NCI-H2081 treated with DMSO at 0.1 percent for 48 hours (cell line): ENCODE results near the gene SLC16A12.

Experiments
- DNase-seq: peaks from one replicate; lab custom pipeline; 2025; lab: John Stamatoyannopoulos, UW

SLC16A12 gene, protein sequence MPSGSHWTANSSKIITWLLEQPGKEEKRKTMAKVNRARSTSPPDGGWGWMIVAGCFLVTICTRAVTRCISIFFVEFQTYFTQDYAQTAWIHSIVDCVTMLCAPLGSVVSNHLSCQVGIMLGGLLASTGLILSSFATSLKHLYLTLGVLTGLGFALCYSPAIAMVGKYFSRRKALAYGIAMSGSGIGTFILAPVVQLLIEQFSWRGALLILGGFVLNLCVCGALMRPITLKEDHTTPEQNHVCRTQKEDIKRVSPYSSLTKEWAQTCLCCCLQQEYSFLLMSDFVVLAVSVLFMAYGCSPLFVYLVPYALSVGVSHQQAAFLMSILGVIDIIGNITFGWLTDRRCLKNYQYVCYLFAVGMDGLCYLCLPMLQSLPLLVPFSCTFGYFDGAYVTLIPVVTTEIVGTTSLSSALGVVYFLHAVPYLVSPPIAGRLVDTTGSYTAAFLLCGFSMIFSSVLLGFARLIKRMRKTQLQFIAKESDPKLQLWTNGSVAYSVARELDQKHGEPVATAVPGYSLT

DNA sequence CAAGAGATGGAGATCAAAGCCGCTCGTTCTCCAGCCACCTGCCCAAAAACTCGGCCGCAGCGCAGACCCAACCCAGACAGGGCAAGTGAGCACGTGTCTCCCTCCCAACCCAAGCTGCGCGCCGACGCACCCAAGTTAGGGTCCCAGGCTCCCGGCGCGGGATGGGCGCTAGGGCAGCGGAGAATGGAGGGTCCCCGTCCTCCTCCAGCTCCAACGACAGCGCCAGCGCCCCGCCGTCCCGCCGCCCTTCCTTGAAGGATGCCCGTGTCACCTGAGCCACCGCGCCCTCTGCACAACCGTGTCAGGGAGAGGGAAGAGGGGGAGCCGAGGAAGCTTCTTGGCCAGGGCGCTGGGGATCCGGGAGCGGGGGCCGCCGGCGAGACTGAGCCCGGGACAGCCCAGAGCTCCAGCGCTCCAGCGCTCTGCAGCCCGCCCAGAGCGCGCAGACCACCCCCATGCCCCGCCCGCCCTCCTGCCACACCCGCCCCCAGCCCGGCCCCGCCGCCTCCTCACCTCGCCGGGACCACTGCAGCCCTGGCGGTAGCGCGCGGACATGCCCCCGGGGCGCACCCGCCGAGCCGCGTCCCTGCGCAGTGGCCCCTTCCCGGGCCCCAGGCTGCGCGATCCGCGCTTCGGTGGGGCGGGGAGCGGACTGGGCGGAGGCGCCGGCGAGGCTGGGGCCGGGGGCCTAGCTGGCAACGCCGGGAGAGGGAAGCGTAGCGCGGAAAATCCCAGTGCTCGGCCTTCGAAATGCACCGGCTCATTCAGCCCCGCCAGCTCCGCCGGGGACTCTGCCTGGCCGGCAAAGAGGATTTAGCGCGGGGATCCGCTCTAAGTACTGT lies at the start of gene SLC16A12:
TSS of gene SLC16A12 (minus strand) at position 424 of the 842 bp plus-strand sequence. CDS start 73,016 bp downstream, outside the sequence.
- DNase-seq, result no peak

DNA sequence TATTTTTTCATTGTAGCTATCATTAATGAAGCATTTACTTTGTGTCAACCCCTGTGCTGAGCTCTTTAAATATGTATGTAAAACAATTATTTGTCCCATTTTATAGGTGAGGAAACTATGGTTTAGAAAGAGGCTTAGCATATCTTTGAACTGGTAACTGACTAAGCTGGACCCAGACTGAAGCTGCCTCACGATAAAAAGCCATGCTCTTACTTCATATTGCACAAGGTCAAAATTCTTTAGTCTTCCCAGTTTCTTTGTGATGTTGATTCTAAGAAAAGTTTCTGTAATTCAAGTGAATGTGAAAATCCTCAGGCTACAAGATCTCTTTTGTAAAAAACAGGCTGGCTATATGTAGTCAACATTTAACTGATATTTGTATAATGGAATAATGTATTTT lies 46.6 kb upstream of the SLC16A12 start:
- DNase-seq, result no peak

DNA sequence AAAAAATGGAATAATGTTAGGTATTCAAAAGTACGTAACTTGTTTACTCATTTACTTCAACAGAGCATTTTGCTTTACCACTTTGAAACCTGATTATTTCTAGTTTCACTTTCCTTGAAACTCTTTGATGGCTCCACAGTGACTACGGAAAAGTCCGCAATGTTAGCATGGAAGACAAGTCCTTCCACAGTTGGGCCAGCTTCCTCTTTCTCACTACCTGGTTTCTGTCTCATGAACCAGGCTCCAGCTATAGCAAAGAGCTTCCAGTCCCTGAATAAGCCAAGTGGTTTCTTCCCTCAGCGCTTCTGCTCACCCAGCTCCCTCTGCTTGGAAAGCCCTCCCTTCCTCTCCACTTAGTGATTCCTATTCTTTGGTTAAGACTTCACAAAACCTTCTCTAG lies 44.8 kb upstream of the SLC16A12 start:
- DNase-seq, result no peak

DNA sequence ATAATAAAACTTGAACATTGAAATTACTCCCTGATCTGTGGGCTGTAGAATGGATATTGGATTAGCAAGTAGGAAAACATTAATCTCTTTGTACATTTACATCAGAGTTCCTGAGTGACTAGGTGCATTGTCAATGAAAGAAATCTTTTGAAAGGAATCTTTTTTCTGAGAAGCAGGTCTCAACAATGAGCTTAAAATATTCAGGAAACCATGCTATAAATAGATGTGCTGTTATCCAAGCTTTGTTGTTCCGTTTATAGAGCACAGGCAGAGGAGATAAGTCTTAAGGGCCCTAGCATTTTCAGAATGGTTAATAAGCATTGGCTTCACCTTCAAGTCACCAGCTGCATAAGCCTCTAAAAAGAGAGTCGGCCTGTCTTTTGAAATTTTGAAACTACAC lies 41.3 kb upstream of the SLC16A12 start:
- no peak for DNase-seq

DNA sequence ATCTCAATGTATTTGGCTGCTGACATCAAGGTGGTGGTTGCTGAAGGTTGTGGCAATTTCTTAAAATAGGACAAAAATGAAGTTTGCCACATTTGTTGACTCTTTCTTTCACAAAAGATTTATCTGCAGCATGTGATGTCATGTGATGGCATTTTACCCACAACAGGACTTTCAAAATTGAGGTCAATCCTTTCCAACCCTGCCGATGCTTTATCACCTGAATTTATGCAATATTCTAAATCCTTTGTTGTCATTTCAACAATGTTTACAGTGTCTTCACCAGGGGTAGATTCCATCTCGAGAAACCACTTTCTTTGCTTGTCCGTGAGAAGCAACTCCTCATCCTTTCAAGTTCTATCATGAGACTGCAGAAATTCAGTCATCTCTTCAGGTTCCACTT lies 40.6 kb upstream of the SLC16A12 start:
- DNase-seq, result no peak

DNA sequence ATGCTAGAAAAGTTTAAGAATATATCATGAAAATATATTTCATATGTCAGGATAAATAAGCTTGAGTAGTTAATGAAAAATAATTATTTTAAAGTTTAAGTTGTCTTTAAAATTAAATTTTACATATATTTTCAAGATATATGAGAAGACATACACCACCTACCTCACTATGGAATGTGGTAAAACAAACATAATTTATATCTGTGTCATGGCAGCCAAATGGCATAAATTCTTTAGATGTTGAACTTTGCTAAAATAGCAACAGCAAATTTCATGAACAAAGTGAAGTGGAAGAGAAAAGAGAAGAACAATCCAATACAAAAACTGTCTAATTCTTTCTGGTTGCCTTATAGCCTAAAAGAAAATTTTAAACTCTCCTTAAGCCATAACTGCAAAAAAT lies 39.6 kb upstream of the SLC16A12 start:
- DNase-seq, result no peak

DNA sequence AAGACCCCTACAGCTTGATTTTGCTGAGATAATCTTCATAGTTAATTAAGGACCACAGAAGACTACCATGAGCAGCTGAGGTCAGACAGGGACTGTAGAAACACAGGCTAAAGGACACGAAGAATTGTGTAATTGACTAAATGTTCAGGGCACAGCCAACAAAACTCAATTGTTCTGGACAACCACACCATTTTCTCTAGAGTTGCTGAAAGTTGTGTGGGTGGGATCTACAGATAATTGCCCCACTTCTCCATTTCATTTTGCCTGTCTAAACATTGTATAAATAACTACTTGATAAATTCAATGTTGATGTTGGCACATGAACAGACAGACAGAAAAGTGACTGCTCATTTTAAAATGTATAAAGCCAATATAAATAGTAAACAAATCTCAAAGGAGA lies 39.0 kb upstream of the SLC16A12 start:
- no peak for DNase-seq

DNA sequence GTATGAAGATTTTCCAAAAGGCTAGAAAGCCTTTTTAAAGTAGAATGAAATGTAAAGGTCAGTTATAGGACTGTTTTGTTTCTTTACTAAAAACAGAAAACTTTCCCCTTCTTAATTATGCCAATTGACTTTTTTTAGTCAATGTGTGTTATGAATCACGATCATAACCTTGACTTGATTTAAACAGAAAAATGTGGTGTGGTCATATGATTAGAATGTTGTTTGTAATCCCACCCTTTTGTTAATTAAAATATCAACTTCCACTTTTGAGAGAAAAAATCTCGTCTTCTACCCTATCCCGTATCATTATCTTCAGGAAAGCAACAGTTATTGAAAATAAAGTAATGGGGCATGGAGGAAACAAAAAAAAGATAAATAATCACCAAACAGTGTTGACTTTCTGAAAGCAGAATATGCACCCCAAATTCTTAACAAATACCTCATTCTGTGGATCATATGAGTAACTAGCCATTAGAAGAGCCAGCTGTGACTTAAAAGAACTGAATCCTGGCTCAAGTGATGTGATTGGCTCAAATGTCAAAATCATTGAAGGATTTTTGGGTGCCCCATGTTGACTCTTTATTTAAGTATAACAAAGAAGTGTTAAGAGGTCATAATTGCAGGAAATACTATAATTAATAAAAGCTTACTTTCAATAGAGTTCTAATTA lies 32.3 kb upstream of the SLC16A12 start:
- DNase-seq, result no peak

DNA sequence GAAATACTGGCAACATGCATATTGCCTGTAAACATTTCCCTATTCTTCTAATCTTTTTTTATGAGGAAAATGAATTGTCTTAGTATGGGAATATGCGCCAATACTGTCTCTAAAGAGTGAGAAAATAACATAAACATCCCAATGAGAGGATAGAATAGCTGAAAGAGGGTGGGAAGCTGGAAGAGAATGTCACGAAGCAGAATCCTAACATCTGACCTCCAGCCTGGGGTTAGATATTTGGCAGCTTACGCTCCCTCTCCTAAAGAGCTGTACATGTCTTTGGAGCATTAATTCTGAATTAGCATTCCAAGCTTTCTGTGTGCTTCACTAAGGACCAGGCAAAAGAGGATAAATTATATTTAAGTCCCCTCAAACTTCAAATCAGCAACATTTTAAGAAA lies 31.6 kb upstream of the SLC16A12 start:
- DNase-seq, result no peak

DNA sequence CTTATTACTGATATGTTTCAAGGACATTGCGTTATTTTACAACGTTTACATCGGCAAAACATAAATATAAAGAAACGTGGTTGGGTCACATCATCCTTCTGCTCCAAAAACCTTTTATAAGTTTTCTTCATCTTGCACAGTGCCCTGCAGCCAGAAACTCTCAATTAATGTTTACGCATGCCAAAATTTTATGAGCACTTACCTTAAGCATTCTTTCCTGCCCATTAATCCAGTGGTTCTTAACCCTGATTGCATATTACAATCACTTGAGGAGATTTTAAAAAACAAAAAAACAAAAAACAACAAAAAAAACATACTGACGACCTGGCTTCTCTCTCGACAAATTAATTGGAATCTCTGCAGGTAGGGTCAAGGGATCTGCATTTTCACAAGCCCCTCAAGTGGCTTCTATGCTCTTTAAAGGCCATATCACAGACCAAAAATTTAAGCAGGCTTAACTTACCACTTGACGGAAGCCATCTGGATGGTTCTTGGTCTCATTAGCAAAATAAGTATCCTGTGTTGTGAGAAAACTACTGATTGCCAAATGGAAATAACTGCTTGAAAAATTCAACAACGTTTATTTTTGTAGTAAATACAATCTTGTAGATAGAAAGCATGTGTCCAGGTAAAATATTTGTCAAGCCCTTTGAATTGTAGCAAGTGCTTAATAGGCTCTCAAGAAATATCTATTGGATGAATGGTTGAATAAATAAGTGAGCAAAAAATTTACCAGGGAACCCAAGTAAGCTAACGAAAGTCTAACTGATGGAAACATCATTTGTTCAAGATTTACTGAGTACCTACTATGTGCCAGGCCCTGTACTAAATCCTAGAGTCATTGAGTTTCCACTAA lies 30.9 kb upstream of the SLC16A12 start:
- no peak for DNase-seq

DNA sequence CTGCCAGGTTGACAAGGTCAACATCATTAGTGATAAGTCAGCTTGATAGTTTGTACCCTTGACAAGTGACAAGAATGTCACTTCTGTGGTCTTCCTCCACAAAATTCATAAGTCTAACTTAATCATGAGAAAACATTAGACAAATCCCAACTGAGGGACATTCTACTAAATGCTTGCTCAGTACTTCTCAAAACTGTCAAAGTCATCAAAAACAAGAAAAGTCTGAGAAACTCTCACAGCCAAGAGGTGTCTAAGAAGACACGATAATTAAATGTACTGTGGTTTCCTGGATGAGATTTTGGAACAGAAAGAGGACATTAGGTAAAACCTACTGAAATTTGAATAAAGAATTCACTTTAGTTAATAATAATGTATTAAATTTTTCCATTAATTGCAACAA lies 29.8 kb upstream of the SLC16A12 start:
- no peak for DNase-seq

DNA sequence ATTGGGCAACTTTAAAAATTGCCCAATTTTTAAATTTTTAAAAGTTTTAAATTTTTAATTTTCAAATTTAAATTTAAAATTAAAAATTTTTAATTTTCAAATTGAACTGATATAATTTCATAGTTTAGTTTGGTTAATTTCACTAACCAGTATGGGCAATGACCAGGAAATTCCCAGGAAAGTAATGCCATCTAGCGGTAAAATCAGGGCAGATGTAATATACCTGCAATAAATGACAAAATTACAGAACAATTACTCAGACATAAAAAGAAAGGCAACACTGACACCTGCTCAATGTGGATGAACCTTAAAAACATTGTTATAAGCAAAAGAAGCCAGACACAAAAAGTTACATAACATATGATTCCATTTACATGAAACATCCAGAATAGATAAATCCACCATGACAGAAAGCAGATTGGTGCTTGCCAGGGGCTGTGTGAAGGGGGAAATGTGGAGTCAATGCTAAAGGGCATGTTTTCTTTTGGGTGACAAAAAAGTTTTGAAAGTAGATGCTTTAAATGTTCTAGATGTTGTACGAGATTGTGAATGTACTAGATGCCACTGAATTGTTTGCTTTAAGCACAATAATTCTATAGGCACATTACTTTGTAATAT lies 28.6 kb upstream of the SLC16A12 start:
- DNase-seq, result peak; percentile 5

DNA sequence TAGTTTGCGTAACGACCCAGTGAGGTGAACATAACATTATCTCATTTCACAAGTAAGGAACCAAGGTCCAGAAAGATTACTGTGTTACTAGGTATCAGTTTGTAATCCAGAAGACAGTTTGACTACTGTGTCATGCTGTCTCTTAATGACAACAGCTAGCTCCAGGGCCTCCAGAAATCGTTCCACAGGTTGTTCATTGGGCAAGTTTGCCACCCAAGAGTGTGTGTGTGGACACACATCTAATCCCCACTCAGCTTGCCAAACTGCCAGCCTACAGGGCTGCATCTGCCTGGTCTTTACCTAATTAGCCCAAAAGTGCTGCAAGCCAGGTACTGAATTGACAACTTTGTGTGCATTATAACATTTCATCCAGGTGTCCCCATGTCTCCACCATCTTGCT lies 27.9 kb upstream of the SLC16A12 start:
- DNase-seq, result no peak

DNA sequence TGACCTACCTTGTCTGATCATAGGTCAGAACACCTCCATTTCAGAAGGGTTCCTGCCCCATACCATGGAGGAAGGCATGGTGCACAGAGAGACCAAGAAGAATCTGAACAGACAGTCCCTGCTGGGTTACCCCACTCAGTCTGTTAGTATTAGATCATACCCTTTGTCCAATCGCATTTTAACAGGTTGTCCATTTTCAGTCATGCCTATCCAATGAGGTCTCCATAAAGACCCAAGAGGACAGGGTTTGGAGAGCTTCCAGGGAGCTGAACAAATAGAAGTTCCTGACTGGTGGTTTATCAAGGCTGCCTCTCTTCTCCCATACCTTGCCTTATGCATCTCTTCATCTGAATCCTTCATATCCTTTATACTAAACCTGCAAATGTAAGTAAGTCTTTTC lies 21.2 kb upstream of the SLC16A12 start:
- no peak for DNase-seq

DNA sequence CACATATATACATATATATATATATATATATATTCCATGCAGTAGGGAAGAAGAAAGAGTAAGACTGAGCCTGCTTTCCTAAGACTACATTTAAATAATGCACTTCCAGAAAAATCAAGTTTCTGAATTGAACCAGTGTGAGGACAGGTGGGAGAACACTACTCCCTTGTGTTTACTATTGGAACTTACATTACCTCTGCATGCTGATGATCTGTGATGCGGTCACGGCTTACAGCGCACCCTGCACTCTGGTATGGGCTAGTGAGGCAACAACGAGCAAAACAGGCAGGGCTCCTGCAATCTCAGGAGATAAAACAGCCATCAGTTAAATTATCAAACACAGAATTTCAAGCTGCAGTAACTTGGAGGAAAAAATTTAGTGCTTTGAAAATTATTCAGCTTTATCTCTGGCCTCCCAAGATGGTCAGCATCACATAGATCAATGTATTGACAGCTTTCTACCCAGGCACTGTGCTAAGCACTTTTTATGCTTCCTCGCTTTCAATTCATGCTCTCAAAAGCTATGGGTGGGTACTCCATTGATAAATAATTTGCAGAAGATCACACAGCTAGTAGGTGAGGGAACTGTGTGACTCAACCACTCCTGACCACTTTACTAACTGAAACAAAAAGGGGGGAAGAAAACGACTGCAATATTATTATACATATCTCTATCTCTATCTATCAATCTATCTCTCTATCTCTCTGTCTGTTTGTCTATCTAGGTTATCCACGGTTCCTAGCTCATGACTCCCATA lies 20.5 kb upstream of the SLC16A12 start:
- DNase-seq, result no peak

DNA sequence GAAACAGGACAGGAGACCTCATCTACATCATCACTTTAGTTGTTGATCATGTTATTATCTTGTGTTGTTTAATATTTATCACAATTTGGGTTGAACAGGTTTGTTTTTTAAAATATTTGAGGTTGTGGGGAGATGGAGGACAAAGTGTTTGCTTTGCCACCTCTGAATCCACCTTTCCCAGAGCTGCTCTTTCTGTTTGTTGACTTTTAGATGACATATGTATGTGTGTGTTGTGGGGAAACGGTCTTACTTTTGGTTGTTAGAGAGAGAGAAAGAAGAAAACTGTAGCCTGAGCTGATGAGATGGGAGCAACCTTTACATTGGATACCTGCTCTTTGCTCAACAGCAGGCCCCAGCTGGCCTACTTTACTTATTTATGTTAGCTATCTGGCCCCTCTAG lies 19.0 kb upstream of the SLC16A12 start:
- no peak for DNase-seq

DNA sequence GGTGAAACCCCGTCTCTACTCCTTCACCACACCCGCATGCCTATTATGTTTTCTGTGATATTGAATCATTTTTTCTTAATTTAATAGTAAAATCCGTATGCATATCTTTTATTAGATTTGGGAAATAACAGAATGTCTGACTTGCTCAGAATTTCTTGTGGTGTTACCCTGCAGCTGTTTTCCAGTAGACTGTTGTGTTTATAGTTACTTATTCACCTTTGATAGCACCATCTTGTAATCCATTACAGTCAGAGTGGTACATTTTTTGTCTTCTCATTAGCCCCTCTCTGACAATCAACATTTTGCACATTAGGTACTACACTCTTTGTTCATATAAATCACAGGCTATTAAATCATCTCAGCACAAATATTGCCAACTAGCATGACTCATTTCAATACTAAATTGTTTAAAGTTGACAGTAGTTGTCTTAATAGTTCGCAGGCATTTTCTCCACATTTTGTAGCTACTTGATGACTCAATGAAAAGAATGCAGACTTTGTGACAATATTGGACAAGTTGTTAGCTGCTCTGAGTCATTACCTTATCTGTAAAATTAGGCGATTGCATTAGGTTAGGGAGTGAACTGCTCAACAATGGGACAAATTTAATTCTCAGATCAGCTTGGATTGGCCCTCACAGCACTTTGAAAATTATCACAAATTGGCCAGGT lies 17.8 kb upstream of the SLC16A12 start:
- DNase-seq, result no peak

DNA sequence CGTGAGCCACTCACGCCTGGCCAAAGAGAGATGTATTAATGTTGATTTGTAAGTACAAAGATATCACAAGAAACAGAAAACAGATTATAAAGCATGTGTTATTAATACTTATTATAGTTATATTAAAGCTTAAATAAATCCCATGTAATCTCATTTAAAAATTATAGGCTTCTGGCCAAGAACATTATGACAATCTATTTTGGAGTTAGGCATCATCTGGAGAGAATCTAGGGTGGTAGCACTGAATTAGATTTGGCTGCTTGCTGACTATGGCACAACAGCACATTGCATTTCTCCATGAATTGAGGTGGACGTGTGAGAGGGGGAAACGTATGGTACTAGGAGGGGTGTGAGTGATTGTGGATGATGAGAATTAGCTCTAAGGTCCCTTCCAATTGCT lies 16.8 kb upstream of the SLC16A12 start:
- no peak for DNase-seq

DNA sequence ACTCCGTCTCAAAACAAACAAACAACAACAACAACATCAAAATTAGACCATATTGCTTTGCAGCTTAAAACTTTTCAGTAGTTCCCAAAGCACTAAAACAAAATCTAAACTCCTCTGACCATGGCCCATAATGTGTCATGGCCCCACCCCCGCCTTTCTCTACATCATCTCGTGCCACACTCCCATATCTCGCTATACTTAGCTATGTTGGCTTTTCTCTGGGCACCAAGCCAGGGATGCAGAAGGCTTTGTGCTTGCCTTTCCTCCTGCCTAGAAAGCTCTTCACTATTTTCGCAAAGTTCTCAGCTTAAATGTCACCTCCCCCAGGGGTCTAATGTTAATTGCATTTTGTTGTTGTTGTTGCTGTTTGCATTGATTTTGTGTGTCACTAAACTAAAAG lies 15.1 kb upstream of the SLC16A12 start:
- no peak for DNase-seq

DNA sequence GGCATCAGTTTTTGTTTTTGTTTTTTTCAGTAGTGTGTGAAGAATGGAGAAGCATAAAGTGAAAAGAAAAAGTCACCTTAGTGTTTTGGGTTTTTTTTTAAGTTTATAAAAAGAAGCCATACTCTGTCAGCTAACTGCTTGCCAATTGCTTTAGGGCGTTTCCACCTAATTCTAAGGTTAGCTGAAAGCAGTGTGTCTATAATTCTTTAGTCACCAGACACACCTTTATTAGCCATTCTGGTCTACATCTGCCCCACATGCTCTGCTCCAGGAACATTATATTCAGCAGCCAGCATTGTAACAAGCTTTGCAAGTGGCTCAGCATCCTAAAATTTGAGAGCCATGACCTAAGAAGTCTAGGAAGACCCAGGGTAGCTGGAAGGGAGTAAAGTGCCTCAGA lies 14.1 kb upstream of the SLC16A12 start:
- DNase-seq, result no peak
